HUES48 (cell line): ENCODE results near the gene RNF212.

Source experiments
- H3K27ac ChIP-seq: one replicate; pipeline ENCODE4 v1.7.0; 2013; ENCODE audit warnings: low read depth, low read length, inconsistent platforms
- H3K27me3 ChIP-seq: 2 replicates; pipeline ENCODE4 v1.6.1; 2013; ENCODE audit warnings: mild to moderate bottlenecking, low read length; ENCODE audit not compliant: control insufficient read depth, insufficient read depth
- H3K36me3 ChIP-seq: 2 replicates; pipeline ENCODE4 v1.6.1; 2013; ENCODE audit warnings: low read length; ENCODE audit not compliant: control insufficient read depth, insufficient read depth
- H3K4me1 ChIP-seq: 2 replicates; pipeline ENCODE4 v1.6.1; 2013; ENCODE audit warnings: mild to moderate bottlenecking, low read length; ENCODE audit not compliant: control insufficient read depth, insufficient read depth
- H3K4me3 ChIP-seq: 2 replicates; pipeline ENCODE4 v1.5.1; 2013; ENCODE audit warnings: mild to moderate bottlenecking, low read depth, low read length
- H3K9ac ChIP-seq: 2 replicates; pipeline ENCODE4 v1.6.1; 2013; ENCODE audit warnings: mild to moderate bottlenecking, low read depth, low read length, moderate library complexity
- H3K9me3 ChIP-seq: 2 replicates; pipeline ENCODE4 v1.6.1; 2013; ENCODE audit warnings: low read length; ENCODE audit not compliant: control insufficient read depth, insufficient read depth

The RNF212 gene

DNA sequence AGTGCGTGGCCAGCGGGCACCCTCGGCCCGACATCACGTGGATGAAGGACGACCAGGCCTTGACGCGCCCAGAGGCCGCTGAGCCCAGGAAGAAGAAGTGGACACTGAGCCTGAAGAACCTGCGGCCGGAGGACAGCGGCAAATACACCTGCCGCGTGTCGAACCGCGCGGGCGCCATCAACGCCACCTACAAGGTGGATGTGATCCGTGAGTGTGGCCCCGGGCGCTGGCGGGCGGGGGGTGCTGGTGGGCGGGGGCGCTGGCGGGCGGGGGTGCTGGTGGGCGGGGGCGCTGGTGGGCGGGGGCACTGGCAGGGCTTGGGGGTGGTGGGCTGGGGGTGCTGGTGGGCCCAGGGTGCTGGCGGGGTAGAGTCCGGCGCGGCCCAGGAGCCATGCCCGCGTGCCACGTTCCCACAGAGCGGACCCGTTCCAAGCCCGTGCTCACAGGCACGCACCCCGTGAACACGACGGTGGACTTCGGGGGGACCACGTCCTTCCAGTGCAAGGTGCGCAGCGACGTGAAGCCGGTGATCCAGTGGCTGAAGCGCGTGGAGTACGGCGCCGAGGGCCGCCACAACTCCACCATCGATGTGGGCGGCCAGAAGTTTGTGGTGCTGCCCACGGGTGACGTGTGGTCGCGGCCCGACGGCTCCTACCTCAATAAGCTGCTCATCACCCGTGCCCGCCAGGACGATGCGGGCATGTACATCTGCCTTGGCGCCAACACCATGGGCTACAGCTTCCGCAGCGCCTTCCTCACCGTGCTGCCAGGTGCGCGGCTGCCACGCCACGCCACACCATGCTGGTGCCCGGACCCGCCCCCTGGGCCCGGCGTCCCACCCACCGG lies 89.2 kb downstream of the RNF212 start:
- H3K36me3 ChIP-seq, result peaks cover 17% of the 10 kb centered on the region
- no peak overlapping the region for H3K27ac ChIP-seq
- H3K9me3 ChIP-seq, result no peaks in the 10 kb centered on the region

GRCh38 chr4:1023075-1023640 lies 90.2 kb downstream of the RNF212 start:
- no peak overlapping the region for H3K4me3 ChIP-seq
- no peak overlapping the region for H3K27ac ChIP-seq
- peaks cover 17% of the 10 kb centered on the region for H3K36me3 ChIP-seq
- H3K27me3 ChIP-seq, result no peaks in the 10 kb centered on the region
- peaks cover 3% of the 10 kb centered on the region; the same call in 1 of the 2 replicates for H3K4me1 ChIP-seq
- no peak overlapping the region for H3K9ac ChIP-seq
- no peaks in the 10 kb centered on the region for H3K9me3 ChIP-seq

More for the DNA sequence above, 89.2 kb downstream of the RNF212 start:
- Histone ChIP-seq H3K9ac (no peak overlapping the region), H3K4me3 (no peak overlapping the region), H3K4me1 (peaks cover 2% of the 10 kb centered on the region; the same call in 1 of the 2 replicates), H3K27me3 (no peaks in the 10 kb centered on the region)

DNA sequence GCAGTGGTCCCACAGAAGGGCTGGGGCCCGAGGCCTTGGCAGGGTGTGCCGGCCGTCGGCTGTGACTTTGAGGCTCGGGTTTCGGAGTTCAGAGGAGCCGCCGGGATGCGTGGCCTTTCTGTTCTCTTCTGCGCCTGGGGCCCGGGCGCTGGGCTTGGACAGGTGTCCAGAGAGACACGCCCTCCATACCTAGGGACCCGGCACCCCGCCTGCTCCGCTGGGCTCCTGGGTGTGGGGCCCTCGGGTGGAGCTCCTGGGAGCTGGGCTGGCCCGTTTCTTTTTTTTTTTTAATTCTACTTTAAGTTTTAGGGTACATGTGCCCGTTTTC lies 90.7 kb downstream of the RNF212 start:
- Histone ChIP-seq H3K9ac (no peak overlapping the region), H3K36me3 (peaks cover 17% of the 10 kb centered on the region), H3K27me3 (no peaks in the 10 kb centered on the region), H3K27ac (no peak overlapping the region), H3K9me3 (no peaks in the 10 kb centered on the region), H3K4me1 (peaks cover 3% of the 10 kb centered on the region; the same call in 1 of the 2 replicates), H3K4me3 (no peak overlapping the region)

GRCh38 chr4:1022051-1022738 lies 91.2 kb downstream of the RNF212 start:
- Histone ChIP-seq H3K27ac (no peak overlapping the region), H3K9ac (no peak overlapping the region), H3K4me1 (peaks cover 3% of the 10 kb centered on the region; the same call in 1 of the 2 replicates), H3K27me3 (no peaks in the 10 kb centered on the region), H3K36me3 (peaks cover 17% of the 10 kb centered on the region), H3K4me3 (no peak overlapping the region), H3K9me3 (no peaks in the 10 kb centered on the region)
